ENCODE data around the gene KRTAP4-6.
"Not testable (repeated sequence)": the region's sequence is repeated elsewhere in the genome, so short reads cannot be mapped to it uniquely, and the experiment has no call there.

KRTAP4-6 gene

GRCh38 chr17:41140360-41141131, at the start of gene KRTAP4-6:
TSS of gene KRTAP4-6 (minus strand) at chr17:41140544. CDS start at chr17:41140487, 57 bp downstream.
- DNase-seq, result no peak

DNA sequence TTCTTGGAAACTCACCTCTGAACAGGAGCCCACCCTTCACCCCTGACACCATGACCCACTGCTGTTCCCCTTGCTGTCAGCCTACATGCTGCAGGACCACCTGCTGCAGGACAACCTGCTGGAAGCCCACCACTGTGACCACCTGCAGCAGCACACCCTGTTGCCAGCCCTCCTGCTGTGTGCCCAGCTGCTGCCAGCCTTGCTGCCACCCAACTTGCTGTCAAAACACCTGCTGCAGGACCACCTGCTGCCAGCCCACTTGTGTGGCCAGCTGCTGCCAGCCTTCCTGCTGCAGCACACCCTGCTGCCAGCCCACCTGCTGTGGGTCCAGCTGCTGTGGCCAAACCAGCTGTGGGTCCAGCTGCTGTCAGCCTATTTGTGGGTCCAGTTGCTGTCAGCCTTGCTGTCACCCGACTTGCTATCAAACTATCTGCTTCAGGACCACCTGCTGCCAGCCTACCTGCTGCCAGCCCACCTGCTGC, 49.5 kb upstream of the KRTAP4-6 start, which contains the start of gene KRTAP9-1:
Gene KRTAP9-1, plus strand, starts transcription at position 51 of the 482 bp plus-strand sequence. Its CDS starts 0 bp downstream, at position 51.
- not testable (repeated sequence) for DNase-seq

DNA sequence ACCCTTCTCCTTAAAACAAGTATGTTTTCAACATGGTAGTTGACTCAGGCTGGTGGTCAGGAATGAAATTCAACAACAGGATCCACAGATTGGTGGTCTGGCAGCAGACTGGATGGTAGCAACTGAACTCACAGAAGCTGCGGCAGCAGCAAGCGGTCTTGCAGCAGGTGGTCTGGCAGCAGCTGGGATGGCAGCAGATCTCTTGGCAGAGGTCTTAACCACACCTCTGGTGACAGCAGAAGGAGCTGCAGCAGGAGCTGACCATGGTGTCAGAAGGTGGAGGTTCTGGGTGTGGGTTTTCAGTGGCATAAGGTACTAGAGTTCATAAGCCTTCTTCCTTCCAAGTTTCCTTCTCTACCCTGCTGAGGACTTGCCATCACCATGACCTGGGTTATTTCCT, 46.5 kb upstream of the KRTAP4-6 start:
- no peak for DNase-seq

DNA sequence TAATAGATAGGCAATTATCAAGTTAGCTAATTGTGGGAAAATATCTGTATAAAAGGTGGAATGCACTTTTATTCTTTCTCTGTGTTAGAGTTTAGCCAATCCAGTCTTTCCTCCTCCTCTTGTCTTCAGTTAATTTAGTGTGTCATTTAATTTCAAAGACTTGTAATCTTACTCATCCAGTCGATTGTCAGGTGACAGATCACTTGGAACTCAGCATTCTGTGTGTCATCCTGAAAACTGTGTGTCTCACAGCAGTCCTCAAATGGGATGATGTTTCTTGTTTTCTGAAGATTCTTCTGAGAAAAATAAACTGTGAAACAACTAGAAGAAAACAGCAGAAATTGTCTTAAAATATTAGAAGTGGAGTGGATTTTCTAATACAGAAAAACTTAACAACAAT, 44.7 kb upstream of the KRTAP4-6 start:
- DNase-seq, result no peak

DNA sequence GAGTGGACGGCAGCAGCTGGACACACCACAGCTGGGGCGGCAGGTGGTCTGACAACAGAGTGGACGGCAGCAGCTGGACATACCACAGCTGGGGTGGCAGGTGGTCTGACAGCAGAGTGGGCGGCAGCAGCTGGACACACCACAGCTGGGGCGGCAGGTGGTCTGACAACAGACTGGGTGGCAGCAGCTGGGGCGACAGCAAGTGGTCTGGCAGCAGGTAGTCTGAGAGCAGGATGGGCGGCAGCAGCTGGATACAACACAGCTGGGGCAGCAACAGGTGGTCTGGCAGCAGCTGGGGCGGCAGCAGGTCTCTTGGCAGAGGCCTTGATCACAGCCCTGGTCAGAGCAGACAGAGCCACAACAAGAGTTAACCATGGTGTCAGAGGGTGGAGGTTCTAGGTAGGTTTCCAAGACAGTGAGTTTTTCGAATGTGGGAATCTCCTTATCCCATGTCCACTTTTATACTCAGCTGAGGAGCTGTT, 44.2 kb upstream of the KRTAP4-6 start, which contains the start of gene KRTAP4-1:
Gene KRTAP4-1, minus strand, starts transcription at position 432 of the 482 bp plus-strand sequence. Its CDS starts 57 bp downstream, at position 375.
- DNase-seq, result no peak

DNA sequence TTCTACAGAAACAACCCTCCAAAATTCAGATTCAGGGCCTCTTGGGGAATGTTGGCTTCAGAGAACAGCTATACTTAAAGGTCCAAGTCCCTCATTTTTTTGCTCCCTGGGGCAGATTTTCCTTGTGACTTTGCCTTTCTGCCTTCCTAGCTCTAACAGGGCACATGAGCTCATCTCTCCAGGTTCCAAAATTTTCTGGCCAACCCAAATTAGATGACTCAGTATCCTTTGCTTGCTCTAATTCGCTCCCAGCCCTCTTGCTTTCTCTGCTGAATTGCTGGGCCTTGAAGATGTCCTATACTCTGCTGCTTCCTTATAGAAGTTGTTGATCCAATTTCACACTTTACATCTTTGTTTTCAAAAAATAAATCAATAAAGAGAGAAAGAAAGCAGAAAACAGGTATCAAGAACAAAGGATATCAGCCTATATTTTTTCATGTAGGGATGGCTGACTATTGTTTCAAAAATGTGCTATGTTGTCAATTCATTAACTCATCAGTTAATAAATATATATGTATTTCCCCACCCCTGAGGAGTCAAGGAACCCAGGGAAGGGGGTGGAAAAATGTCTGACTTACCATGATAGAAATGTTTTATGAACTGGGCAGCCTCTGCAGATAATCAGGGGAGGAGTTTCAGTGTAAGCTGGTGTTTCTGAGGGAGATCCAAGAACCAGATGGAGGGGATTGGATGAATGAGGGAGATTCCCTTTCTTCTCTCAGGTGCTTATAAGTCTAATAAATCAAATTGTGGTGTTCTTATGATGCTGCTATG, 38.7 kb upstream of the KRTAP4-6 start:
- DNase-seq, result no peak

- no peak for DNase-seq
These were observed 38.0 kb upstream of the KRTAP4-6 start for GRCh38 chr17:41178341-41178740.

DNA sequence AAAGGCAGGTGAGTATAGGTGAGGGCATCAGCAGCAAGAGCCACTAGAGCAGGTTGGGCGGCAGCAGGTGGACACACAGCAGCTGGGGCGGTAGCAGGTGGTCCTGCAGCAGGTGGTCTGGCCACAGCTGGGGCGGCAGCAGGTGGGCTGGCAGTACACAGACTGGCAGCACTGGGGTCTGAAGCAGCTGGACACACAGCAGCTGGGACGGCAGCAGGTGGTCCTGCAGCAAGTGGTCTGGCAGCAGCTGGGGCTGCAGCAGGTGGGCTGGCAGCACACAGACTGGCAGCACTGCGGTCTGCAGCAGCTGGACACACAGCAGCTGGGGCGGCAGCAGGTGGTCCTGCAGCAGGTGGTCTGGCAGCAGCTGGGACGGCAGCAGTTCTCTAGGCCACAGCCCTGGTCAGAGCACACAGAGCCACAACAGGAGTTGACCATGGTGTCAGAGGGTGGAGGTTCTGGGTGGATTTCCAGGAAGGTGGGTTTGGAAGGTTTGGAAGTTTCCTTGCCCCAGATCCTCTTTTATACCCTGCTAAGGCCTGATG, 37.5 kb upstream of the KRTAP4-6 start, which contains the start of gene KRTAP4-2:
Gene KRTAP4-2, minus strand, starts transcription at position 495 of the 545 bp plus-strand sequence. Its CDS starts 57 bp downstream, at position 438.
- DNase-seq, result no peak

DNA sequence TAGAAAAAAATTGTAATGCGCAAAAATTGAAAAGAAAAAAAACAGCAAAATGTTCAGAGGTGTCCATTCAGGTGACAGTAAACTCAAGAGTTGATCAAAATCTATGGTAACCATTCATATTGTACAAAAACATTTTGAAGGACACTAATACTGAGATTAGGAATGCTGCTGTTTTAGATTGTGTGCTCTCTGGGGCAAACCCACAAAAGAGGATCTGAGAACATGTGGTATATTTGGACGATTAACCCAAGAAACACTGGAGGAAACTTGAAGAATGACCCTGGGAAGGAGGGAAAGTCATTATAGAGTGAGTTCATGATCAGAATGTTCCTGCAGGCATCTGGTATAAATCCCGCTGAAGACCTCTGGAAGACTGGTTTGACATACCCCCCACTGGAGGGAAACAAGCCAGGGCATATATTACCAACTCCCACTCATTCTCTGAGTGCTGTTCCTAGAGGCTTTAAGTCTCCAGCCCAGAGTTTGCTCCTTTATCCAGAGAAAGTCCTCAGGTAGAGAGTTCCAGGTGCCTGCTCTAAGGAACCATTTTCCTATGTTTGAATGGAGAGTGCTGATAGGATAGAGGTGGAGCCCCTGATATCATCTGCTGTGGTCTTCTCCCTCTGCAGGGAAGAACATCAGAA, 36.5 kb upstream of the KRTAP4-6 start:
- no peak for DNase-seq

GRCh38 chr17:41171886-41172285, 31.5 kb upstream of the KRTAP4-6 start:
- DNase-seq, result no peak

- no peak for DNase-seq
These were observed 27.8 kb upstream of the KRTAP4-6 start, which contains the start of gene KRTAP4-3 for GRCh38 chr17:41168121-41168520. TSS of gene KRTAP4-3 (minus strand) at chr17:41168221. CDS start at chr17:41168172, 49 bp downstream.

DNA sequence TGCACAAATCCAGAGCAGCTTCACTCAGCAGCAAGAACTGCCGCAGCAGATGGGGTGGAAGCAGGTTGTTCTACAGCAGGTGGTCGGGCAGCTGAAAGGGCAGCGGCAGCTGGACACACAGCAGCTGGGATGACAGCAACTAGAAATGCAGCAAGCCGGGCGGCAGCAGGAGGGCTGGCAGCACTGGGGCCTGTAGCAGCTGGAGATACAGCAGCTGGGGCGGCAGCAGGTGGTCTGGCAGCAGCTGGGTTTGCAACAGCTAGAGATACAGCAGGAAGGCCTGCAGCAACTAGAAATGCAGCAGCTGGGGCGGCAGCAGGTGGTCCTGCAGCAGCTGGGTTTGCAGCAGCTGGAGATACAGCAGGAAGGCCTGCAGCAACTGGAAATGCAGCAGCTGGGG, 27.2 kb upstream of the KRTAP4-6 start:
- DNase-seq, result no peak

DNA sequence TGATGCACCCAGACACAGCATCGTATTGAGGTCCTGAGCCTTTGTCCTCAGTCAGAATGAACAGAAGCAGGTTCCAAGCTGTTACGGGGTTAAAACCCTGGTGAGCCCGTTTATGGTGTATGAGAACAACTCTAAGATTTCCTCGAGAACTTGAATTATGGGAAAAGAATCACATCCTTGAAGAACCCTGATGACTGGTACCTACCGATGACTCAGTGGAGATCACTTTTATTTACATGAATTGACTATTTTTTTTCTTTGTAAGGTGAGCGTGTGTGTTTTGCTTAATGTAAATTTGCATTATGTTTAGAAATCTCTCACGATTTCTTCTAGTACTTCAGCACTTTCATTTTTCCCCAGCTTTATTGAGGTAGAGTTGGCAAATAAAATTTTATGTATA, 23.5 kb upstream of the KRTAP4-6 start:
- no peak for DNase-seq

DNA sequence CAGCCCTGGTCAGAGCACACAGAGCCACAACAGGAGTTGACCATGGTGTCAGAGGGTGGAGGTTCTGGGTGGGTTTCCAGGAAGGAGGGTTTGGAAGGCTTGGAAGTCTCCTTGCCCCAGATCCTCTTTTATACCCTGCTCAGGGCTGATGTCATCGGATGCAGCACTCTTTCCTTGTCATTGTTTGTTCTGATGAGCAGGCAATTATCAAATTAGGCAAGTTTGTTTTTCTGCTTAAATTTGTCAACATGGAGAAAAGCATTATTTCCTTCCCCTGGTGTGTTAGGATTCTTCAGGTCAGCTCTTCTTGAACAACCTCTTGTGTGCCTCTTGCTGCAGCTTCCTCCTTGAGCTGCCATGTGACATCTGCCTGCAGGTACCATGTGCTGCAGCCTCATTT, 20.3 kb upstream of the KRTAP4-6 start, which contains the start of gene KRTAP4-4:
Gene KRTAP4-4, minus strand, starts transcription at position 101 of the 400 bp plus-strand sequence. Its CDS starts 57 bp downstream, at position 44.
- no peak for DNase-seq

DNA sequence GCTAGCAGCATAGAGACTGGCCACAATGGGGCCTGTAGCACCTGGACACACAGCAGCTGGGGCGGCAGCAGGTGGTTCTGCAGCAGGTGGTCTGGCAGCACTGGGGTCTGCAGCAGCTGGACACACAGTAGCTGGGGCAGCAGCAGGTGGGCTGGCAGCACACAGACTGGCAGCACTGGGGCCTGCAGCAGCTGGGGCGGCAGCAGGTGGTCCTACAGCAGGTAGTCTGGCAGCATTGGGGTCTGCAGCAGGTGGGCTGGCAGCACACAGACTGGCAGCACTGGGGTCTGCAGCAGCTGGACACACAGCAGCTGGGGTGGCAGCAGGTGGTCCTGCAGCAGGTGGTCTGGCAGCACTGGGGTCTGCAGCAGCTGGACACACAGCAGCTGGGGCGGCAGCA, 19.8 kb upstream of the KRTAP4-6 start:
- not testable (repeated sequence) for DNase-seq

- no peak for DNase-seq
These were observed 13.5 kb upstream of the KRTAP4-6 start for GRCh38 chr17:41153856-41154255.

DNA sequence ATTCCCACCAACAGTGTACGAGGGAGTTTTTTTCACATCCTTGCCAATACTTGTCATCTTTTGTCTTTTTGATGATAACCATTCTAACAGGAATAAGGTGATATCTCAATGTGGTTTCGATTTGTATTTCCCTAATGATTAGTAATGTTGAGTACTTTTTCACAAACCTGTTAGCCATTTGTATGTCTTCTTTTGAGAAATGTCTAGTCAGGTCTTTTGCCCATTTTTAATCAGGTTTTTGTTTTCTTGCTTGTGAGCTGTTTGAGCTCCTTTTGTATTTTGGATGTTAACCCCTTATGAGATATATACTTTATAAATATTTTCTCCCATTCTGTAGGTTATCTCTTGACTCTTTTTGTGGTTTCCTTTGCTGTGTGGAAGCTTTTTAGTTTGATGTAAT, 11.2 kb upstream of the KRTAP4-6 start:
- no peak for DNase-seq

DNA sequence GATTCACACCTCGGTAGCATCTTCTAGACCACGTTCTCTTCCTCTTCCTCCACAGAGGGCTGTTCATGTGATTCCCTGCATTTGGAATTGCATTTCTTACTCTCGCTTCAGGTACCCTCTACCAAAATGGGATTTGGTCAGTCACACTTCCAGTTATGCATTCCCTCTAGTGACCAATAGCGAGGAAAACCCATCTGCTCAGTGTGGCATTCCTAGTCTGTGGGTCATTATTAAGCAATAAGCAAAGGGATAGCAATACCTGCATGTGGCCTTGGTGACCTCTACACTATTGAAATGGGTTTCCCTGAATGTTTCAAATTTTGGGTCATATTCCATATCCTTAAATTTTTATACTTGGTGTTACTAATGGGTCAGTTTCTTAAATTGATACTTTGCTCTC, 9.7 kb upstream of the KRTAP4-6 start:
- DNase-seq, result no peak

GRCh38 chr17:41149652-41149985, 9.3 kb upstream of the KRTAP4-6 start, which contains the start of gene KRTAP4-5:
TSS of gene KRTAP4-5 (minus strand) at chr17:41149825. CDS start at chr17:41149767, 58 bp downstream.
- DNase-seq, result no peak

DNA sequence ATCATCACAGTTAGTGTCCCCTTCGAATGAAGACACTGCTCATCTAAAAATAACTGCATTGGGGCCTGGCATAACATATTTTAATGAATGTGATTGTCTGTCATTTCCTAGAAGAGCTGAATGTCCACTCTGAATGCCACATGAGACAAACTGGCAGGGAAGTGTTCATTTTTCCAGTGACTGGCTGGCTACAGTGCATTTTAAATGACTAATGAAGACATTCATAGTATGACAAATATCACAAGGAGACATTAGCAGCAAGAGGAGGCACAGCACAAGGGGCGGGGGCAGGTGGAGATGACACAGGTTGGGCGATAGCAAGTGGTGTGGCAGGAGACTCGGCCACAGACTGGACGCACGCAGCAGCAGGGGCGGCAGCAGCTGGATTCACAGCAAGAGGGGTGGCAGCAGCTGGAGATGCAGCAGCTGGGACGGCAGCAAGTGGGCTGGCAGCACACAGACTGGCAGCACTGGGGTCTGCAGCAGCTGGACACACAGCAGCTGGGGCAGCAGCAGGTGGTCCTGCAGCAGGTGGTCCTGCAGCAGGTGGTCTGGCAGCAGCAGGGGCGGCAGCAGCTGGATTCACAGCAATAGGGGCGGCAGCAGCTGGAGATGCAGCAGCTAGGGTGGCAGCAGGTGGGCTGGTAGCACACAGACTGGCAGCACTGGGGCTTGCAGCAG, 8.8 kb upstream of the KRTAP4-6 start:
- DNase-seq, result not testable (repeated sequence)

DNA sequence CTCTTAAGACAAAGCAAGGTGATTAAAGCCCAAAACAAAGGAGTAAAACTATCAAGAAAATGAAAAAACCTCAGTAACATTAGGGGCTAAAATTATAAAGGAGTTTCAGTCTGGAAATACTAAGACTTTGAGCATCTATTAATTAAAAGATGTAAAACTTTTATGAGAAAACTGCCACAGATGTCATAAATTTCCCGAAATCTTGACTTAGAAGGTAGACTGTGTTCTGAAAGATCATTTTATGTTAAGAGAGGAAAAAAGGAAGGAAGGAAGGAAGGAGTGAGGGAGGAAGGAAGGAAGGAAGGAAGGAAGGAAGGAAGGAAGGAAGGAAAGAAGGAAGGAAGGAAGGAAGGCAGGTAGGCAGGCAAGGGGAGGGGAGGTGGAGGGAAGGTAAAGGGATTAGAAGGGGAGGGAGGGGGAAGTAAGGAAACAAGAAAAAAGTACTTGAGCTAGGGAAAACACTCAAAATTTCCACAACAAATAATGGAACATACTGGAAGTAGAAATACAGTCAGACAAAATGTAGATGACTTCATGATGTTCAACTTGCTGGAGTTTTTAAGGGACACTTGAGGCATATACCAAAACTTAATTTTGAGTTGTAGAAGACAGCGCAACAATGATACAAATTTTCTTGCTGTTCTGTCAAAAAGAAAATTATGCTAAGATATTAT, 7.3 kb upstream of the KRTAP4-6 start:
- no peak for DNase-seq

Data from NCI-H510A treated with DMSO at 0.1 percent for 48 hours (cell line).